SK-N-SH (cell line): ENCODE results near the gene ATL3. TPM values are rescaled to one million over a fixed set of nuclear protein-coding genes. Genes with fewer than 3 reads are reported as not detected.
"Not testable (repeated sequence)": the region's sequence is repeated elsewhere in the genome, so short reads cannot be mapped to it uniquely, and the experiment has no call there.

ENCODE experiments used
- CTCF ChIA-PET: fragments of 300-600, 350-600 bp; formaldehyde crosslinking; extraction: SDS; loops from one replicate; lab custom pipeline; 2021; lab: Yijun Ruan, JAX
- POLR2A ChIA-PET: fragments of 350-600 bp; sonication (Branson Sonifier 250); formaldehyde crosslinking; extraction: SDS; loops from one replicate; lab custom pipeline; 2020; ENCODE audit warnings: antibody characterized with exemption, inconsistent platforms; lab: Yijun Ruan, JAX
- DNase-seq: peaks from one replicate; pipeline ENCODE4 v3.0.0; 2012
- H2AFZ ChIP-seq: fragments of 200-600 bp; sonication (generic); 2 replicates; pipeline ENCODE4 v1.8.1; 2016; ENCODE audit warnings: antibody characterized with exemption, mild to moderate bottlenecking, low read depth
- H3F3A ChIP-seq: fragments of 200-600 bp; sonication (generic); replicated peaks from 2 replicates; pipeline ENCODE3; 2016; ENCODE audit warnings: antibody characterized with exemption, mild to moderate bottlenecking; ENCODE audit not compliant: insufficient read depth
- H3K27ac ChIP-seq, 2 experiments: fragments of 200-500 bp in 1 of 2; fragments of 200-600 bp in 1 of 2; sonication (Bioruptor generic) in 1 of 2; sonication (generic), shearing (Covaris generic) in 1 of 2; 2 replicates each; pipeline versions ENCODE4 v1.5.1 to v1.6.1; 2014 to 2016; ENCODE audit warnings: low read depth in 2 of 2, inconsistent platforms in 1 of 2, low read length in 1 of 2, mild to moderate bottlenecking in 1 of 2, mixed read lengths in 1 of 2
- H3K27me3 ChIP-seq: fragments of 200-600 bp; sonication (generic), shearing (Covaris generic); 2 replicates; pipeline ENCODE4 v1.6.1; 2016; ENCODE audit warnings: mixed run types; ENCODE audit not compliant: insufficient read depth
- H3K36me3 ChIP-seq, 2 experiments: fragments of 200-500 bp in 1 of 2; fragments of 200-600 bp in 1 of 2; sonication (Bioruptor generic) in 1 of 2; sonication (generic) in 1 of 2; replicated peaks in 1 of 2; 2 replicates each; pipeline versions ENCODE3 to v1.5.1; 2014 to 2016; ENCODE audit warnings: low read length in 1 of 2, mild to moderate bottlenecking in 1 of 2; ENCODE audit not compliant: insufficient read depth in 2 of 2, control insufficient read depth in 1 of 2
- H3K4me1 ChIP-seq, 2 experiments: fragments of 200-500 bp in 1 of 2; fragments of 200-600 bp in 1 of 2; sonication (Bioruptor generic) in 1 of 2; sonication (generic), shearing (Covaris generic) in 1 of 2; 2 replicates each; pipeline versions ENCODE4 v1.5.1 to v1.6.1; 2014 to 2016; ENCODE audit warnings: low read depth in 1 of 2, low read length in 1 of 2, mixed run types in 1 of 2; ENCODE audit not compliant: insufficient read depth in 2 of 2, control insufficient read depth in 1 of 2
- H3K4me2 ChIP-seq: fragments of 200-600 bp; sonication (generic), shearing (Covaris generic); 2 replicates; pipeline ENCODE4 v1.6.1; 2017; ENCODE audit warnings: mixed run types
- H3K4me3 ChIP-seq, 2 experiments: fragments of 200-500 bp in 1 of 2; fragments of 200-600 bp in 1 of 2; sonication (Bioruptor generic) in 1 of 2; sonication (generic), shearing (Covaris generic) in 1 of 2; 2 replicates each; pipeline versions ENCODE4 v1.5.1 to v1.8.1; 2014 to 2016; ENCODE audit warnings: low read depth in 2 of 2, inconsistent platforms in 1 of 2, low read length in 1 of 2, mild to moderate bottlenecking in 1 of 2, mixed read lengths in 1 of 2, moderate library complexity in 1 of 2
- H3K79me2 ChIP-seq: fragments of 200-600 bp; sonication (generic); 2 replicates; pipeline ENCODE4 v1.8.1; 2017; ENCODE audit warnings: mild to moderate bottlenecking; ENCODE audit not compliant: insufficient read depth
- H3K9ac ChIP-seq: fragments of 200-600 bp; sonication (generic); 2 replicates; pipeline ENCODE4 v1.6.1; 2017; ENCODE audit warnings: mixed run types
- H3K9me2 ChIP-seq: fragments of 200-600 bp; sonication (generic); 2 replicates; pipeline ENCODE4 v1.6.1; 2017; ENCODE audit warnings: mixed run types
- H3K9me3 ChIP-seq: fragments of 200-600 bp; sonication (generic); 2 replicates; pipeline ENCODE4 v1.6.1; 2017; ENCODE audit warnings: mixed run types, mild to moderate bottlenecking, moderate library complexity
- H4K20me1 ChIP-seq: fragments of 200-600 bp; sonication (generic); 2 replicates; pipeline ENCODE4 v1.6.1; 2017; ENCODE audit warnings: mild to moderate bottlenecking, mixed run types; ENCODE audit not compliant: insufficient read depth
- ELF1 ChIP-seq: IDR thresholded peaks from 2 replicates; pipeline ENCODE4 v1.4.0; 2012
- FOXM1 ChIP-seq: IDR thresholded peaks from 2 replicates; pipeline ENCODE4 v1.4.0; 2012; ENCODE audit warnings: low read depth, mild to moderate bottlenecking
- JUND ChIP-seq: IDR thresholded peaks from 2 replicates; pipeline ENCODE4 v1.4.0; 2012
- MEF2A ChIP-seq: IDR thresholded peaks from 2 replicates; pipeline ENCODE4 v1.4.0; 2012; ENCODE audit warnings: low read depth, borderline replicate concordance
- MXI1 ChIP-seq: IDR thresholded peaks from 2 replicates; pipeline ENCODE4 v1.6.1; 2012; ENCODE audit warnings: mild to moderate bottlenecking, low read depth, low read length, improper control_type of control experiment
- RCOR1 ChIP-seq: fragments of 150-350 bp; IDR thresholded peaks from 2 replicates; pipeline ENCODE4 v1.6.1; 2017; ENCODE audit warnings: antibody characterized with exemption, low read length
- SIN3A ChIP-seq: IDR thresholded peaks from 2 replicates; pipeline ENCODE4 v1.6.1; 2012; ENCODE audit warnings: low read depth, mild to moderate bottlenecking, low read length, moderate library complexity, borderline replicate concordance
- TCF12 ChIP-seq: IDR thresholded peaks from 2 replicates; pipeline ENCODE4 v1.4.0; 2012
- TEAD4 ChIP-seq: IDR thresholded peaks from 2 replicates; pipeline ENCODE4 v1.4.0; 2012; ENCODE audit warnings: mild to moderate bottlenecking, borderline replicate concordance; ENCODE audit not compliant: insufficient read depth
- WGBS: methylation state at CpG from one replicate; pipeline ENCODE4 v1.1.6; 2017; ENCODE audit warnings: low lambda C conversion rate; 5-methylcytosine and 5-hydroxymethylcytosine counted together
- polyA plus RNA-seq, 3 experiments: library from polyadenylated mRNA; depleted of rRNA; stranded (reverse); fragments of >200 nt; gene quantifications; 2 replicates each; pipeline ENCODE4 v1.2.3, GENCODE V29; 2012
- TF ChIP-seq, protein P1 (sequence below): fragments of 150-350 bp; IDR thresholded peaks from 2 replicates; pipeline ENCODE4 v1.6.1; 2016; ENCODE audit warnings: mild to moderate bottlenecking, low read depth, low read length
- TF ChIP-seq, protein P2 (sequence below): fragments of 200-600 bp; sonication (generic); IDR thresholded peaks from 2 replicates; pipeline ENCODE4 v1.6.1; 2017; ENCODE audit warnings: antibody characterized with exemption, mild to moderate bottlenecking, moderate library complexity
- TF ChIP-seq, protein P3 (sequence below): IDR thresholded peaks from 2 replicates; pipeline ENCODE4; 2012
- TF ChIP-seq, protein P4 (sequence below): IDR thresholded peaks from 2 replicates; pipeline ENCODE4 v1.4.0; 2012; ENCODE audit warnings: low read depth

Gene ATL3
- polyA plus RNA-seq, 1 of the 3 experiments (the other 2 are of a cell fraction) = 13.1 TPM

DNA sequence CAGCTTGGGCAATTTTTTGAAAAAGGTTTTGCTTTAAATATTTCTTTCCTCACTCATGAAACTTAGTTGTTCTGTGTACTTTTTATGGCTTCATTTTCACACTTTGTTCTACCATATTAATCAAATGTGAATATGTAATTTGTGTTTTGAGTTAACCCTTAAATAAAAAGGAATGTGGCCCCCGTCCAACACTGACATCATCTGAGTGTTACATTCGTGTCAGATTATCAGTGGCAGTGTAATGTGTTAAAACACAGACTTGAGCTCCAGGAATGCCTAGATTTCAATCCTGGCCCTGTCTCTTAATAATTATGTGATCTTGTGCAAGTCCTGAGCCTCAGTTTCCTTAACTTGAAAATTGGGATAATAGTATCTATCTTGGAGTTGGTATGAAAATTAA lies 15.8 kb upstream of the ATL3 start:
- DNase-seq = no peak
- Histone ChIP-seq H3K4me1 (peaks cover 0 to 32% of the 10 kb centered on the region in 2 experiments; a peak in 2 of 4 replicates), H3K79me2 (peaks cover 100% of the 10 kb centered on the region), H3K9ac (no peak overlapping the region), H3K9me2 (no peaks in the 10 kb centered on the region), H3F3A (peaks cover 14% of the 10 kb centered on the region), H3K27me3 (no peaks in the 10 kb centered on the region), H3K4me2 (no peak overlapping the region), H2AFZ (no peak overlapping the region), H3K27ac (no peak overlapping the region), H4K20me1 (peaks cover 3% of the 10 kb centered on the region), H3K9me3 (no peaks in the 10 kb centered on the region), H3K4me3 (no peak overlapping the region), H3K36me3 (peaks cover 0 to 3% of the 10 kb centered on the region in 2 experiments)
- ChIA-PET POLR2A (no interaction called here), CTCF (interaction anchor here (1.5 kb wide), 1 partner anchor 17 kb away, joined by 7 read pairs; the partner anchor contains the start of gene ATL3)
- TF ChIP-seq MEF2A (no peak), ELF1 (no peak), TEAD4 (no peak), RCOR1 (no peak), SIN3A (no peak), MXI1 (no peak), FOXM1 (no peak), TCF12 (no peak), JUND (no peak)
- TF ChIP-seq, protein P1, sequence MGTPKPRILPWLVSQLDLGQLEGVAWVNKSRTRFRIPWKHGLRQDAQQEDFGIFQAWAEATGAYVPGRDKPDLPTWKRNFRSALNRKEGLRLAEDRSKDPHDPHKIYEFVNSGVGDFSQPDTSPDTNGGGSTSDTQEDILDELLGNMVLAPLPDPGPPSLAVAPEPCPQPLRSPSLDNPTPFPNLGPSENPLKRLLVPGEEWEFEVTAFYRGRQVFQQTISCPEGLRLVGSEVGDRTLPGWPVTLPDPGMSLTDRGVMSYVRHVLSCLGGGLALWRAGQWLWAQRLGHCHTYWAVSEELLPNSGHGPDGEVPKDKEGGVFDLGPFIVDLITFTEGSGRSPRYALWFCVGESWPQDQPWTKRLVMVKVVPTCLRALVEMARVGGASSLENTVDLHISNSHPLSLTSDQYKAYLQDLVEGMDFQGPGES = no peak
- TF ChIP-seq, protein P2, sequence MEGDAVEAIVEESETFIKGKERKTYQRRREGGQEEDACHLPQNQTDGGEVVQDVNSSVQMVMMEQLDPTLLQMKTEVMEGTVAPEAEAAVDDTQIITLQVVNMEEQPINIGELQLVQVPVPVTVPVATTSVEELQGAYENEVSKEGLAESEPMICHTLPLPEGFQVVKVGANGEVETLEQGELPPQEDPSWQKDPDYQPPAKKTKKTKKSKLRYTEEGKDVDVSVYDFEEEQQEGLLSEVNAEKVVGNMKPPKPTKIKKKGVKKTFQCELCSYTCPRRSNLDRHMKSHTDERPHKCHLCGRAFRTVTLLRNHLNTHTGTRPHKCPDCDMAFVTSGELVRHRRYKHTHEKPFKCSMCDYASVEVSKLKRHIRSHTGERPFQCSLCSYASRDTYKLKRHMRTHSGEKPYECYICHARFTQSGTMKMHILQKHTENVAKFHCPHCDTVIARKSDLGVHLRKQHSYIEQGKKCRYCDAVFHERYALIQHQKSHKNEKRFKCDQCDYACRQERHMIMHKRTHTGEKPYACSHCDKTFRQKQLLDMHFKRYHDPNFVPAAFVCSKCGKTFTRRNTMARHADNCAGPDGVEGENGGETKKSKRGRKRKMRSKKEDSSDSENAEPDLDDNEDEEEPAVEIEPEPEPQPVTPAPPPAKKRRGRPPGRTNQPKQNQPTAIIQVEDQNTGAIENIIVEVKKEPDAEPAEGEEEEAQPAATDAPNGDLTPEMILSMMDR = no peak
- TF ChIP-seq, protein P3, sequence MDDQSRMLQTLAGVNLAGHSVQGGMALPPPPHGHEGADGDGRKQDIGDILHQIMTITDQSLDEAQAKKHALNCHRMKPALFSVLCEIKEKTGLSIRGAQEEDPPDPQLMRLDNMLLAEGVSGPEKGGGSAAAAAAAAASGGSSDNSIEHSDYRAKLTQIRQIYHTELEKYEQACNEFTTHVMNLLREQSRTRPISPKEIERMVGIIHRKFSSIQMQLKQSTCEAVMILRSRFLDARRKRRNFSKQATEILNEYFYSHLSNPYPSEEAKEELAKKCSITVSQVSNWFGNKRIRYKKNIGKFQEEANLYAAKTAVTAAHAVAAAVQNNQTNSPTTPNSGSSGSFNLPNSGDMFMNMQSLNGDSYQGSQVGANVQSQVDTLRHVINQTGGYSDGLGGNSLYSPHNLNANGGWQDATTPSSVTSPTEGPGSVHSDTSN = no peak
- TF ChIP-seq, protein P4, sequence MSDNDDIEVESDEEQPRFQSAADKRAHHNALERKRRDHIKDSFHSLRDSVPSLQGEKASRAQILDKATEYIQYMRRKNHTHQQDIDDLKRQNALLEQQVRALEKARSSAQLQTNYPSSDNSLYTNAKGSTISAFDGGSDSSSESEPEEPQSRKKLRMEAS = no peak
- WGBS = 63% methylated on average over 2 of the region's 2 CpGs

DNA sequence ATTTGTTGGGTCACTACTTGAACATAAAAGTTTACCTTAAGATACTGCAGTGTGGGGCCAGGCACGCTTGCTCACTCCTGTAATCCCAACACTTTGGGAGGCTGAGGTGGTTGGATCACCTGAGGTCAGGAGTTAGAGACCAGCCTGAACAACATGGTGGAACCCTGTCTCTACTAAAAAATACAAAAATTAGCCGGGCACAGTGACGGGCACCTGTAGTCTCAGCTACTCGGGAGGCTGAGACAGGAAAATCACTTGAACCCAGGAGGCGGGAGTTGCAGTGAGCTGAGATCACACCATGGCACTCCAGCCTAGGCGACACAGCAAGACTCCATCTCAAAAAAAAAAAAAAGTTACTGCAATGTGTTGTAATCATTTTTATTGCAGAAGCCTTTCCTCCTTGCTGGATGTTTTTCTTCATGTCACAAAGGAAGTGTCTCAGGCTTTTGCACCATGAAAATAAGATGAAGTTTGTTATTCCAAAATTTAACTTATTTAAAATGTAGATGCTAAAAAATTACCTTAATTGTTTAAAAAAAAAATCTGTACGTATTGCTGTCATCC lies 14.1 kb upstream of the ATL3 start:
- H3K9me3 ChIP-seq, H4K20me1 ChIP-seq, H3K4me2 ChIP-seq, H3K9me2 ChIP-seq, H2AFZ ChIP-seq, H3K9ac ChIP-seq, H3K27me3 ChIP-seq, POLR2A ChIA-PET, DNase-seq, H3K4me3 ChIP-seq, H3K36me3 ChIP-seq, H3K27ac ChIP-seq: not testable (repeated sequence)
- WGBS = over 99% methylated on average over 7 of the region's 7 CpGs
- Histone ChIP-seq H3F3A (peaks cover 14% of the 10 kb centered on the region), H3K4me1 (peaks cover 4 to 29% of the 10 kb centered on the region in 2 experiments; a peak in 3 of 4 replicates), H3K79me2 (peaks cover 88% of the 10 kb centered on the region)
- CTCF ChIA-PET = interaction anchor here (0.6 to 0.7 kb wide), 2 partner anchors 53 to 349 kb away, joined by 3 read pairs; no protein-coding TSS in a partner anchor
